ENCODE measurements around the gene TAGAP.
A peak's percentile ranks its signal among the peaks of the same experiment; 100 is the strongest.

- peak; percentile 59 for TF ChIP-seq CTCF (conservative IDR thresholded peaks at IDR 0.05; ENCODE audit: low read length)
- TF ChIP-seq EZH2phosphoT487 (IDR thresholded peaks at IDR 0.05; ENCODE audit: borderline replicate concordance, low read depth, low read length): no peak
Measured at GRCh38 chr6:158991017-158991723, 53.6 kb downstream of the TAGAP start.
